GM23338 (cell line): ENCODE data around the gene UGT1A1. TPM values are rescaled to one million over a fixed set of nuclear protein-coding genes. Genes with fewer than 3 reads are reported as not detected.

Source experiments
- polyA plus RNA-seq: library from polyadenylated mRNA; unstranded; fragments of >200 nt; fragmentation: Nextera tagmentation; extraction: Ambion mirVana; gene quantifications from 2 replicates; pipeline ENCODE4 v1.2.1, GENCODE V29; 2016
- total RNA-seq: library from RNA; depleted of rRNA; stranded (reverse); fragments of >200 nt; shearing (Covaris generic); gene quantifications from 2 replicates; pipeline ENCODE4 v1.2.3, GENCODE V29; 2014; rRNA removed

The UGT1A1 gene
- total and polyA plus RNA-seq, 2 experiments from 2014 or later, result not detected

Other genes with a start within 250 kb of the UGT1A1 start
- gene USP40, start 193.5 kb upstream of the UGT1A1 start, total RNA-seq, result 11.7 and 13.5 TPM in 2 replicates
- 4.0 and 5.7 TPM in 2 replicates for gene USP40, start 193.5 kb upstream of the UGT1A1 start, polyA plus RNA-seq
- gene UGT1A8, start 142.6 kb upstream of the UGT1A1 start, total RNA-seq, result 0.45 TPM in 1 of 2 replicates, not detected in the other
- gene UGT1A8, start 142.6 kb upstream of the UGT1A1 start, polyA plus RNA-seq, result not detected in 2 replicates
- gene UGT1A10, start 123.8 kb upstream of the UGT1A1 start, total RNA-seq, result 0.23 TPM in 1 of 2 replicates, not detected in the other
- gene UGT1A10, start 123.8 kb upstream of the UGT1A1 start, polyA plus RNA-seq, result not detected in 2 replicates
- not detected in 2 replicates for gene UGT1A9, start 88.4 kb upstream of the UGT1A1 start, total RNA-seq
- not detected in 2 replicates for gene UGT1A9, start 88.4 kb upstream of the UGT1A1 start, polyA plus RNA-seq
- not detected in 2 replicates for gene UGT1A7, start 78.4 kb upstream of the UGT1A1 start, total RNA-seq
- not detected in 2 replicates for gene UGT1A7, start 78.4 kb upstream of the UGT1A1 start, polyA plus RNA-seq
- gene UGT1A6, start 67.4 kb upstream of the UGT1A1 start, total RNA-seq, result not detected in 2 replicates
- not detected in 2 replicates for gene UGT1A6, start 67.4 kb upstream of the UGT1A1 start, polyA plus RNA-seq
- not detected in 2 replicates for gene UGT1A5, start 47.4 kb upstream of the UGT1A1 start, total RNA-seq
- not detected in 2 replicates for gene UGT1A5, start 47.4 kb upstream of the UGT1A1 start, polyA plus RNA-seq
- not detected in 2 replicates for gene UGT1A4, start 41.5 kb upstream of the UGT1A1 start, total RNA-seq
- not detected in 2 replicates for gene UGT1A4, start 41.5 kb upstream of the UGT1A1 start, polyA plus RNA-seq
- gene UGT1A3, start 31.2 kb upstream of the UGT1A1 start, total RNA-seq, result not detected in 2 replicates
- not detected in 2 replicates for gene UGT1A3, start 31.2 kb upstream of the UGT1A1 start, polyA plus RNA-seq
- not detected in 2 replicates for gene MROH2A, start 18.1 kb downstream of the UGT1A1 start, total RNA-seq
- gene MROH2A, start 18.1 kb downstream of the UGT1A1 start, polyA plus RNA-seq, result not detected in 2 replicates
- 49.2 and 54.8 TPM in 2 replicates for gene HJURP, start 94.3 kb downstream of the UGT1A1 start, total RNA-seq
- gene HJURP, start 94.3 kb downstream of the UGT1A1 start, polyA plus RNA-seq, result 42.9 and 49.4 TPM in 2 replicates
- gene TRPM8, start 157.1 kb downstream of the UGT1A1 start, total RNA-seq, result 0.14 and 1.4 TPM in 2 replicates
- gene TRPM8, start 157.1 kb downstream of the UGT1A1 start, polyA plus RNA-seq, result 0.11 TPM in 1 of 2 replicates, not detected in the other